ENCODE results near the gene SGO2. TPM values are rescaled to one million over a fixed set of nuclear protein-coding genes. Genes with fewer than 3 reads are reported as not detected.

Gene SGO2
- total and polyA plus RNA-seq, 2 donors (not counting 3 experiments of a cell fraction or from before 2014, with no cell fraction given): 1.7 to 20.5 TPM

GRCh38 chr2:200578778-200579177, 52.8 kb downstream of the SGO2 start:
- Histone ChIP-seq H3K79me2 (ENCODE audit: control insufficient read depth, insufficient read depth, low read length) (no peaks in the 10 kb centered on the region), H4K20me1 (replicated peaks; ENCODE audit: control insufficient read depth, extremely low read depth, insufficient read depth, low read length) (no peaks in the 10 kb centered on the region), H3K9me1 (replicated peaks; ENCODE audit: control insufficient read depth, extremely low read depth, insufficient read depth, low read length) (no peaks in the 10 kb centered on the region), H3K9me3 (replicated peaks; ENCODE audit: control insufficient read depth, insufficient read depth, low read length) (no peaks in the 10 kb centered on the region), H2AFZ (ENCODE audit: low read depth, low read length) (no peak overlapping the region), H3K27ac (ENCODE audit: insufficient read depth, low read depth, low read length) (no peak overlapping the region), H3K9ac (replicated peaks; ENCODE audit: extremely low read depth, insufficient read depth, low read length) (no peak overlapping the region), H3K4me2 (ENCODE audit: insufficient read depth, low read length) (no peak overlapping the region), H3K36me3 (ENCODE audit: control insufficient read depth in 2 of 2, extremely low read depth in 1 of 2, insufficient read depth in 2 of 2, low read length in 2 of 2) (no peaks in the 10 kb centered on the region), H3K4me1 (ENCODE audit: control insufficient read depth, extremely low read depth, insufficient read depth, low read length) (no peaks in the 10 kb centered on the region), H3K27me3 (ENCODE audit: control insufficient read depth in 2 of 2, insufficient read depth in 2 of 2, low read length in 2 of 2) (no peaks in the 10 kb centered on the region), H3K4me3 (replicated peaks in 1 of 3; ENCODE audit: insufficient read depth in 1 of 3, low read depth in 1 of 3, low read length in 3 of 3) (no peak overlapping the region)
- ChIA-PET CTCF (interaction anchor here (0.7 to 1.8 kb wide), 6 partner anchors 9 to 157 kb away, joined by 3 to 13 read pairs (median 4); no protein-coding TSS in a partner anchor), POLR2A (no interaction called here)
- peak; percentile 9 for DNase-seq (ENCODE audit: low read depth, low spot score)
- TF ChIP-seq POLR2AphosphoS5 (IDR thresholded peaks at IDR 0.05; ENCODE audit: insufficient read depth, low read depth, low read length) (no peak), CTCF (IDR thresholded peaks at IDR 0.05; ENCODE audit: extremely low read depth in 1 of 2, insufficient read depth in 1 of 2, low read depth in 1 of 2, low read length in 2 of 2) (peak; percentile 26 to 28)
- intact Hi-C loops (cut with micrococcal nuclease): loop anchor here (1.0 kb wide), 1 partner anchor 125 kb away; no protein-coding TSS in a partner anchor
- no peak for FAIRE-seq
- no TSS peak for BruUV-seq (replicated peaks)
- dilution Hi-C loops (cut with MboI; ENCODE audit: extremely low pct_ligation_motif_present, low sequenced_read_pairs): no loop called here

GRCh38 chr2:200584639-200585038, 58.6 kb downstream of the SGO2 start:
- H3K36me3 ChIP-seq (ENCODE audit: control insufficient read depth in 2 of 2, extremely low read depth in 1 of 2, insufficient read depth in 2 of 2, low read length in 2 of 2): no peaks in the 10 kb centered on the region
- BruUV-seq (replicated peaks): no TSS peak
- TF ChIP-seq JUN (IDR thresholded peaks at IDR 0.05; ENCODE audit: borderline replicate concordance, insufficient read depth, insufficient read length, low read depth): no peak
- TF ChIP-seq POLR2A (IDR thresholded peaks at IDR 0.05; ENCODE audit: low read depth, low read length): no peak
- no peak for TF ChIP-seq MYC (IDR thresholded peaks at IDR 0.05; ENCODE audit: low read depth, low read length)
- TF ChIP-seq MAX (IDR thresholded peaks at IDR 0.05; ENCODE audit: insufficient read depth, insufficient read length): no peak
- TF ChIP-seq POLR2AphosphoS5 (IDR thresholded peaks at IDR 0.05; ENCODE audit: insufficient read depth, low read depth, low read length): no peak
- TF ChIP-seq FOS (IDR thresholded peaks at IDR 0.05; ENCODE audit: borderline replicate concordance, insufficient read depth, low read length): no peak
- TF ChIP-seq GATA2 (IDR thresholded peaks at IDR 0.05; ENCODE audit: insufficient read depth, insufficient read length, low read depth, low read length): no peak
- no peak for TF ChIP-seq CTCF (IDR thresholded peaks at IDR 0.05; ENCODE audit: extremely low read depth in 1 of 2, insufficient read depth in 1 of 2, low read depth in 1 of 2, low read length in 2 of 2)
- no peak for TF ChIP-seq EZH2 (IDR thresholded peaks at IDR 0.05; ENCODE audit: borderline replicate concordance, low read depth, low read length, severe bottlenecking)
- H3K79me2 ChIP-seq (ENCODE audit: control insufficient read depth, insufficient read depth, low read length): no peaks in the 10 kb centered on the region
- H3K27me3 ChIP-seq (ENCODE audit: control insufficient read depth in 2 of 2, insufficient read depth in 2 of 2, low read length in 2 of 2): no peaks in the 10 kb centered on the region
- no peak overlapping the region for H2AFZ ChIP-seq (ENCODE audit: low read depth, low read length)
- no peak overlapping the region for H3K27ac ChIP-seq (ENCODE audit: insufficient read depth, low read depth, low read length)
- H3K4me2 ChIP-seq (ENCODE audit: insufficient read depth, low read length): no peak overlapping the region
- CTCF ChIA-PET: interaction anchor here (1.6 kb wide), 1 partner anchor 611 kb away, joined by 4 read pairs; no protein-coding TSS in a partner anchor
- DNase-seq (ENCODE audit: low read depth, low spot score): no peak
- dilution Hi-C loops (cut with MboI; ENCODE audit: extremely low pct_ligation_motif_present, low sequenced_read_pairs): no loop called here
- no peak for FAIRE-seq
- H3K9ac ChIP-seq (replicated peaks; ENCODE audit: extremely low read depth, insufficient read depth, low read length): no peak overlapping the region
- no peaks in the 10 kb centered on the region for H3K9me1 ChIP-seq (replicated peaks; ENCODE audit: control insufficient read depth, extremely low read depth, insufficient read depth, low read length)
- intact Hi-C loops (cut with micrococcal nuclease): no loop called here
- H4K20me1 ChIP-seq (replicated peaks; ENCODE audit: control insufficient read depth, extremely low read depth, insufficient read depth, low read length): no peaks in the 10 kb centered on the region
- H3K4me3 ChIP-seq (replicated peaks in 1 of 3; ENCODE audit: insufficient read depth in 1 of 3, low read depth in 1 of 3, low read length in 3 of 3): no peak overlapping the region
- POLR2A ChIA-PET: no interaction called here
- peaks cover 11% of the 10 kb centered on the region for H3K4me1 ChIP-seq (ENCODE audit: control insufficient read depth, extremely low read depth, insufficient read depth, low read length)
- H3K9me3 ChIP-seq (replicated peaks; ENCODE audit: control insufficient read depth, insufficient read depth, low read length): no peaks in the 10 kb centered on the region
